GM12864 (cell line): Measurements from ENCODE around the gene TRAPPC12.
A peak's percentile ranks its signal among the peaks of the same experiment; 100 is the strongest.

Source experiments
- DNase-seq: peaks from one replicate; pipeline ENCODE4 v3.0.0-alpha.2; 2011; ENCODE audit warnings: low read depth
- H3K4me3 ChIP-seq: 2 replicates; pipeline ENCODE4 v1.5.1; 2011; ENCODE audit warnings: mild to moderate bottlenecking, low read depth, low read length, control low read depth
- CTCF ChIP-seq: IDR thresholded peaks from 2 replicates; pipeline ENCODE4 v1.5.1; 2011; ENCODE audit warnings: low read depth, mild to moderate bottlenecking, moderate library complexity, low read length, control low read depth, inconsistent platforms; ENCODE audit errors: missing control alignments

Gene TRAPPC12

GRCh38 chr2:3426615-3427014 lies 47.1 kb downstream of the TRAPPC12 start:
- no peak for TF ChIP-seq CTCF
- no peak overlapping the region for H3K4me3 ChIP-seq
- no peak for DNase-seq

- TF ChIP-seq CTCF, result no peak
- peak; percentile 66 for DNase-seq
- H3K4me3 ChIP-seq, result no peak overlapping the region
Measured at GRCh38 chr2:3427272-3427671, 47.8 kb downstream of the TRAPPC12 start.

GRCh38 chr2:3428577-3428976 lies 49.1 kb downstream of the TRAPPC12 start:
- no peak overlapping the region for H3K4me3 ChIP-seq
- TF ChIP-seq CTCF, result no peak
- DNase-seq, result no peak

GRCh38 chr2:3429066-3429610 lies 49.6 kb downstream of the TRAPPC12 start:
- no peak overlapping the region for H3K4me3 ChIP-seq
- DNase-seq, result no peak
- no peak for TF ChIP-seq CTCF

GRCh38 chr2:3430172-3430571 lies 50.7 kb downstream of the TRAPPC12 start:
- no peak overlapping the region for H3K4me3 ChIP-seq
- no peak for TF ChIP-seq CTCF
- no peak for DNase-seq

GRCh38 chr2:3430740-3431490 lies 51.4 kb downstream of the TRAPPC12 start:
- TF ChIP-seq CTCF, result no peak
- H3K4me3 ChIP-seq, result no peak overlapping the region
- no peak for DNase-seq

- H3K4me3 ChIP-seq, result no peak overlapping the region
- TF ChIP-seq CTCF, result no peak
- DNase-seq, result no peak
Measured at GRCh38 chr2:3432067-3432466, 52.6 kb downstream of the TRAPPC12 start.
